ENCODE data around the gene FXYD1.
A peak's percentile ranks its signal among the peaks of the same experiment; 100 is the strongest.

The FXYD1 gene

DNA sequence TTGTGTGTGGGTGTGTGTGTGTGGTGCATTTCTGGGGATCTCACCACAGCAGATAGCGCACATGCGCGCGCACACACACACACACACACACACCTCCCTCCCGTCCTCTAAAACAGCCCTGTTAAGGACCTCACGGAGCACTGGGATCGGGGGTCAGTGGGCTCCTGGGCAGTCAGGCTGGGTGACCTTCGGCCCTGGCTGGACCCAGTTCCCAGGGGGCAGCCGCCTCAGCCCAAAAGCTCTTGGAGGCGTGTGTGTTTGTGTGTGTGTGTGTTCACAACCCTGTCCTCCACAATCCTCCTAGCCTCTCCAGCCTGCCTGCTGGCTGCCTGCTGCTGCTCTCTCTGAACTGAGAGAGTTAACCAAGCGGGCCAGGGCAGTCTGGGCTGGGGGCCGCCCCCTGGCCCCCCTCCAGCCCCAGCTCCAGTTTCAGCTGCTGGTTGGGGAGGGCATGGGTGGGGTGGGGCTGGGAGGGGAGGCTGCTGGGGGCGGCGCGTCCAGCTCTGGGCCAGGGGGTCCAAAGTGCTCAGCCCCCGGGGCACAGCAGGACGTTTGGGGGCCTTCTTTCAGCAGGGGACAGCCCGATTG, at the start of gene FXYD1:
Gene FXYD1 (plus strand): TSS at position 520 of the 588 bp plus-strand sequence. CDS start 1,256 bp downstream, outside the sequence.
- H3K9me3 Mint-ChIP-seq = no peaks in the 10 kb centered on the region
- DNase-seq = no peak
- no peaks in the 10 kb centered on the region for H3K36me3 Mint-ChIP-seq (ENCODE audit: low read depth)
- TF ChIP-seq, protein P1, sequence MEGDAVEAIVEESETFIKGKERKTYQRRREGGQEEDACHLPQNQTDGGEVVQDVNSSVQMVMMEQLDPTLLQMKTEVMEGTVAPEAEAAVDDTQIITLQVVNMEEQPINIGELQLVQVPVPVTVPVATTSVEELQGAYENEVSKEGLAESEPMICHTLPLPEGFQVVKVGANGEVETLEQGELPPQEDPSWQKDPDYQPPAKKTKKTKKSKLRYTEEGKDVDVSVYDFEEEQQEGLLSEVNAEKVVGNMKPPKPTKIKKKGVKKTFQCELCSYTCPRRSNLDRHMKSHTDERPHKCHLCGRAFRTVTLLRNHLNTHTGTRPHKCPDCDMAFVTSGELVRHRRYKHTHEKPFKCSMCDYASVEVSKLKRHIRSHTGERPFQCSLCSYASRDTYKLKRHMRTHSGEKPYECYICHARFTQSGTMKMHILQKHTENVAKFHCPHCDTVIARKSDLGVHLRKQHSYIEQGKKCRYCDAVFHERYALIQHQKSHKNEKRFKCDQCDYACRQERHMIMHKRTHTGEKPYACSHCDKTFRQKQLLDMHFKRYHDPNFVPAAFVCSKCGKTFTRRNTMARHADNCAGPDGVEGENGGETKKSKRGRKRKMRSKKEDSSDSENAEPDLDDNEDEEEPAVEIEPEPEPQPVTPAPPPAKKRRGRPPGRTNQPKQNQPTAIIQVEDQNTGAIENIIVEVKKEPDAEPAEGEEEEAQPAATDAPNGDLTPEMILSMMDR (IDR thresholded peaks at IDR 0.05) = no peak
- peaks cover 68% of the 10 kb centered on the region for H3K4me1 Mint-ChIP-seq
- peak within 1 kb of the TSS; percentile 25 for H3K27ac Mint-ChIP-seq
- H3K27me3 Mint-ChIP-seq (ENCODE audit: low read depth, poor library complexity) = peaks cover 29% of the 10 kb centered on the region
- peak within 1 kb of the TSS; percentile 73 for H3K4me3 Mint-ChIP-seq

DNA sequence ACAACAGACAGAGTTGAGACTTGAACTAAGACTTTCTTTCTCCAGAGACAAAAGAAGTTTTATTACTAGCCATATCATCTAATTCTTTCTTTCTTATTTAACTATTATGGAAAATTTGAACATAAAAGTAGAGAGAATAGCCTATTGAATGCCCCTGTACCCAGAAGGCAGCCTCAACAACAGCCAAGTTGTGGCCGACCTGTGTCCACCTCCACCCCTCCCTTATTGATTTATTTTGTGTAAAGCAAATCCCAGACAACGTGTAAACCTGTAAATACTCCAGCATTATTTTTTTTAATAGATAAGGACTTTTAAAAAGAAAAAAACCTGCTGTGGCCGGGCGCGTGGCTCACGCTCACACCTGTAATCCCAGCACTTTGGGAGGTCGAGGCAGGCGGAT, 49.1 kb upstream of the FXYD1 start:
- no peak overlapping the region for H3K27ac Mint-ChIP-seq
- H3K4me3 Mint-ChIP-seq = no peak overlapping the region
- TF ChIP-seq, protein P1 (IDR thresholded peaks at IDR 0.05) = no peak
- no peaks in the 10 kb centered on the region for H3K9me3 Mint-ChIP-seq
- H3K36me3 Mint-ChIP-seq (ENCODE audit: low read depth) = no peaks in the 10 kb centered on the region
- peaks cover 14% of the 10 kb centered on the region for H3K4me1 Mint-ChIP-seq
- no peak for DNase-seq
- peaks cover 6% of the 10 kb centered on the region for H3K27me3 Mint-ChIP-seq (ENCODE audit: low read depth, poor library complexity)

DNA sequence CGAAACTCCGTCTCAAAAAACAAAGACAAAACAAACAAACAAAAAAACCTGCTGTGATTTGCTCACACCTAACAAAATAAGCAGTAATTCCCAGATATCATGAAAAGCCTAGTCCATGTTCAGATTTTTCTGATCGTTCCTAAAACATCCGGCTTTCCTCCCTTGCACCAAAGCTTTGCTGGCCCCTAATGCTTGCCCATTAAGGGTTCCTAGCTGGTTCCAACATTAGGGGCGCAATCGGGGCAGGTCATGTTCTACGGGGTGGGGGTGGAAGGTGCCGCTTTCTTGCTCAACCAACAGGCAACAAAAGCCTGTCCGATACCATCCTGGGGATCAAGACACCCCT, 48.5 kb upstream of the FXYD1 start:
- Mint-ChIP-seq H3K4me3 (no peak overlapping the region), H3K9me3 (no peaks in the 10 kb centered on the region), H3K27ac (no peak overlapping the region), H3K4me1 (peaks cover 14% of the 10 kb centered on the region), H3K36me3 (ENCODE audit: low read depth) (no peaks in the 10 kb centered on the region), H3K27me3 (ENCODE audit: low read depth, poor library complexity) (peaks cover 3% of the 10 kb centered on the region)
- TF ChIP-seq, protein P1 (IDR thresholded peaks at IDR 0.05) = no peak
- DNase-seq = no peak

DNA sequence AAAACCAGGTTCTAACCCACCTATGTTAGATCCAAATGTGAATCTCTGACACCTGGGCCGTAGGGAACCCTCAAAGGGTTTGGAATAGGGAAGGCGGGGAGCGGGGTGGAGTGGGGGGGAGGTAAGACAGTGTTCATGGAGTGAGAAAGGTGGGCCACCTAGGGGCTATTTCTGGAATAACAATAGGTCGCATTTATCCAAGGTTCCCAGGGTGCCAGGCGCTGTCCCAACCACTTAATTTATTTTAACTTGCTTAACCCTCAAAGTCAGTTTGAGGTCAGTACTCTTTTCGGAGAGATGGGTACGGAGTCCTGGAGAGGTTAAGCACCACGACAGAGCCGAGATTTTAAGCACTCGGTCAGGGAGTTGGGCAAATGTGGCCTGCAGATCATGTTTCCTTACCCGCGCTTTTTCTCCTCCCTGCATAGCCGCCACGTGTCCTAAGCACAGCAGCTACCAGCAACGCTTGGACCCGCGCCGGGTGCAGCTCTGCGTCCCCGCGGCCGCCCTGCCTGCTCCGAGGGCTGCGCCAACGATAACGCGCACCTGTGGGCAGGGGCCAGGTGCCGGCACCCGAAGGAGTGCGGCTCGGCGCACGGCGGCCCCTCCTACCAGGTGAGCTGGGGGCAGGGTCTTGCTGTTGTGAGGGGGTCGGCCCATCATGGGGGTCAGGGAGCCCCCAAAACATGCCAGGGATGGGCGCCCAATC, 48.0 kb upstream of the FXYD1 start:
- peak overlapping the region; percentile 34 for H3K4me3 Mint-ChIP-seq
- DNase-seq = peak; percentile 68
- no peaks in the 10 kb centered on the region for H3K36me3 Mint-ChIP-seq (ENCODE audit: low read depth)
- H3K27me3 Mint-ChIP-seq (ENCODE audit: low read depth, poor library complexity) = peaks cover 8% of the 10 kb centered on the region
- no peak overlapping the region for H3K27ac Mint-ChIP-seq
- no peaks in the 10 kb centered on the region for H3K9me3 Mint-ChIP-seq
- TF ChIP-seq, protein P1 (IDR thresholded peaks at IDR 0.05) = peak; percentile 60
- H3K4me1 Mint-ChIP-seq = peaks cover 15% of the 10 kb centered on the region

DNA sequence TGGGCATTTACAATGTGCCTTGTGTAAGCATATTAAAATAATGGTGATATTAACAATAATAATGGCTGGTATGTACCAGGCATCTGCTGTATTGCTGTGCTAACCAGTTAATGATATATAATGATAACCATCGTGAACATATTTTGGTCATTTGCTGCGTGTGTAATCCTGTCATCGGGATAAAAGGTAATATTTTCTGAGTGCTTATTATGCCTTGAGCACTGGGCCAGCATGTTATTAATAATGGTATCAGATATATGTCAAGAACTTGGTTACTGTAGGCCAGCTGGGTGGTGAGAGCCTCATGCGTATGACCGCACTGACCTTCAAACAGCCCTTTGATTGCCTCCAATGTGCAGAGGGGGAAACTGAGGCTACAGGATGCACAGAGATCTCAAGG, 45.2 kb upstream of the FXYD1 start:
- DNase-seq = no peak
- Mint-ChIP-seq H3K27me3 (ENCODE audit: low read depth, poor library complexity) (peaks cover 14% of the 10 kb centered on the region), H3K4me3 (no peak overlapping the region), H3K36me3 (ENCODE audit: low read depth) (no peaks in the 10 kb centered on the region), H3K9me3 (no peaks in the 10 kb centered on the region), H3K27ac (no peak overlapping the region), H3K4me1 (peaks cover 19% of the 10 kb centered on the region)
- TF ChIP-seq, protein P1 (IDR thresholded peaks at IDR 0.05) = no peak

Data from nephron progenitor cell (in vitro differentiated cells).